ENCODE data around the gene ZC3H8.
"Not testable (repeated sequence)": the region's sequence is repeated elsewhere in the genome, so short reads cannot be mapped to it uniquely, and the experiment has no call there.

The ZC3H8 gene

GRCh38 chr2:112259509-112260294 lies 4.9 kb upstream of the ZC3H8 start:
- DNase-seq: peak; percentile 69

GRCh38 chr2:112257575-112257974 lies 2.7 kb upstream of the ZC3H8 start:
- no peak for DNase-seq

- DNase-seq: no peak
Measured at GRCh38 chr2:112256654-112257053, 1.8 kb upstream of the ZC3H8 start.

GRCh38 chr2:112255875-112256274 lies 1.0 kb upstream of the ZC3H8 start:
- no peak for DNase-seq

GRCh38 chr2:112253261-112253815 lies 1.5 kb downstream of the ZC3H8 start:
- DNase-seq: peak; percentile 3

- no peak for DNase-seq
Measured at GRCh38 chr2:112251271-112251670, 3.6 kb downstream of the ZC3H8 start.

GRCh38 chr2:112244854-112245253 lies 10.0 kb downstream of the ZC3H8 start:
- no peak for DNase-seq

GRCh38 chr2:112243233-112243632 lies 11.6 kb downstream of the ZC3H8 start:
- no peak for DNase-seq

GRCh38 chr2:112242384-112242783 lies 12.5 kb downstream of the ZC3H8 start:
- DNase-seq: no peak

- DNase-seq: no peak
Measured at GRCh38 chr2:112239862-112240261, 15.0 kb downstream of the ZC3H8 start.

- DNase-seq: no peak
Measured at GRCh38 chr2:112230371-112230770, 24.5 kb downstream of the ZC3H8 start.

- peak; percentile 85 for DNase-seq
Measured at GRCh38 chr2:112229348-112229747, 25.5 kb downstream of the ZC3H8 start.

- DNase-seq: no peak
Measured at GRCh38 chr2:112220831-112221230, 34.0 kb downstream of the ZC3H8 start.

GRCh38 chr2:112220186-112220585 lies 34.7 kb downstream of the ZC3H8 start:
- DNase-seq: no peak

- DNase-seq: no peak
Measured at GRCh38 chr2:112217854-112218253, 37.0 kb downstream of the ZC3H8 start.

- DNase-seq: no peak
Measured at GRCh38 chr2:112216167-112216566, 38.7 kb downstream of the ZC3H8 start.

- DNase-seq: not testable (repeated sequence)
Measured at GRCh38 chr2:112207905-112208304, 46.9 kb downstream of the ZC3H8 start.

GRCh38 chr2:112204411-112204810 lies 50.4 kb downstream of the ZC3H8 start:
- DNase-seq: no peak

- no peak for DNase-seq
Measured at GRCh38 chr2:112201696-112202430, 53.0 kb downstream of the ZC3H8 start.

- DNase-seq: no peak
Measured at GRCh38 chr2:112199188-112199587, 55.7 kb downstream of the ZC3H8 start.

GRCh38 chr2:112198780-112199179 lies 56.1 kb downstream of the ZC3H8 start:
- no peak for DNase-seq

- DNase-seq: no peak
Measured at GRCh38 chr2:112197868-112198267, 57.0 kb downstream of the ZC3H8 start.

GRCh38 chr2:112195950-112196349 lies 58.9 kb downstream of the ZC3H8 start:
- no peak for DNase-seq

GRCh38 chr2:112195167-112195766 lies 59.6 kb downstream of the ZC3H8 start:
- no peak for DNase-seq
